OCI-M2 (cell line): ENCODE measurements around the gene NAALAD2.
"Not testable (repeated sequence)": the region's sequence is repeated elsewhere in the genome, so short reads cannot be mapped to it uniquely, and the experiment has no call there.

Experiments used
- DNase-seq: peaks from one replicate; lab custom pipeline; 2025; ENCODE audit not compliant: unreplicated experiment; lab: John Stamatoyannopoulos, UW

The NAALAD2 gene

DNA sequence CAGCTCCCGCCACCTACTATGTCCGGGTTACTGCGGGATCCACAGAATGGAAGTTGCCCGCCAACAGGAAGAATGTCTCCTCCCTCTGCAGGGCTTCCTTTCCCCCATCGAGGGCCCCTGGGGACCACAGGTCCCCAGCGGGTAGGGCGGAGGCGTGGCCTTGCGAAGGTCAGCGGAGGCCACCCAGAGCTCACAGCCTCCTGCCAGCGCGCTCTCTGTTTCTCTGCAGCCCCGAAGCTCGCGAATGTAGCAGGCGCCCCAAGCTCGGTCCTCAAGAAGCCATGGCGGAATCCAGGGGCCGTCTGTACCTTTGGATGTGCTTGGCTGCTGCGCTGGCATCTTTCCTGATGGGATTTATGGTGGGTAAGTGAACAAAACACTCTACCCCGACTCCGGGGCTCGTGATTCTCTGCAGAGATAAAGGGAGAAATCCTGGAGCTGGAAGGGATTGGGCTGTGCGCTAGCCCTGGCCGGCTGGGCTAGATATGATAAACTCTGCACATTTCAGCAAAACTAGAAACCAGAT lies at the start of gene NAALAD2:
Gene NAALAD2 (plus strand): TSS at position 186 of the 526 bp plus-strand sequence. CDS start 96 bp downstream, at position 282.
- DNase-seq: no peak

DNA sequence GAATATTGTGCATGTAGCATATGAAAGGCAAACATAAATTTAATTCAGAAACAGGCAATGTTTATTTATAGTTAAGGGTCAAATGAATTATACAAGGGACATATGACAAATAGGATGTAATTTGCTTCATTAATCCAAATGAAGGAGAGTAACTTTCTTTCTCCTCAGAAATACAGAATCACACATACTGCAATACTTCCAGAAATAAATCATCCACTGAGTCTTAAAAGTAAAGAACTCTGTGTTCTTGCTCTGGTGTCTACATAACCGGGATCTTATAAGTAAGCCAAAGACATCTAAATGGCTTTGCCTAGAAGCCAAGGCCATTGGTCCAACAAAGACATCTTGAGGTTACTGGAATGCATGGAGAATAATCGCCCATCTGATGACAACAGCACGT lies 48.8 kb upstream of the NAALAD2 start, which contains the start of gene UBTFL1:
Gene UBTFL1 (plus strand): TSS at position 301 of the 400 bp plus-strand sequence. CDS start 0 bp downstream, at position 301.
- DNase-seq: not testable (repeated sequence)

GRCh38 chr11:90088731-90089130 lies 45.7 kb upstream of the NAALAD2 start:
- not testable (repeated sequence) for DNase-seq

GRCh38 chr11:90095230-90095924 lies 39.1 kb upstream of the NAALAD2 start:
- DNase-seq: not testable (repeated sequence)

- not testable (repeated sequence) for DNase-seq
These were observed 36.2 kb upstream of the NAALAD2 start for GRCh38 chr11:90098261-90098660.

GRCh38 chr11:90100431-90100830 lies 34.0 kb upstream of the NAALAD2 start:
- no peak for DNase-seq

DNA sequence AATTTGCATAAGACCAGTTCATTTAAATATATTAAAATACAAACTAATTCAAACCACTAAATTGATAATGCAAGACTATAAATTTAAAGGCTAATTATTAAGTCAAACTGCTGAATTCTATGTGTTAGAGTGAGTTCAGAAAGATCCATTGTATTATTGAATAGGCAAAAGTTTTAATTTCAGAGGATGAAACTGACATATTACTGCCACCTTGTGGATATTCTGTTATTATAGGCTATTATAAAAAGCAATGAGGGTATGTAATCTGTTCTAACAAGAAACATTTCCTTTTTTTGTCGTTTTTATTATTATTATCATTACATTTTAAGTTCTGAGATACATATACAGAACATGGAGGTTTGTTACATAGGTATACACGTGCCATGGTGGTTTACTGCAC lies 20.9 kb upstream of the NAALAD2 start:
- no peak for DNase-seq

GRCh38 chr11:90120191-90120590 lies 14.3 kb upstream of the NAALAD2 start:
- DNase-seq: no peak

DNA sequence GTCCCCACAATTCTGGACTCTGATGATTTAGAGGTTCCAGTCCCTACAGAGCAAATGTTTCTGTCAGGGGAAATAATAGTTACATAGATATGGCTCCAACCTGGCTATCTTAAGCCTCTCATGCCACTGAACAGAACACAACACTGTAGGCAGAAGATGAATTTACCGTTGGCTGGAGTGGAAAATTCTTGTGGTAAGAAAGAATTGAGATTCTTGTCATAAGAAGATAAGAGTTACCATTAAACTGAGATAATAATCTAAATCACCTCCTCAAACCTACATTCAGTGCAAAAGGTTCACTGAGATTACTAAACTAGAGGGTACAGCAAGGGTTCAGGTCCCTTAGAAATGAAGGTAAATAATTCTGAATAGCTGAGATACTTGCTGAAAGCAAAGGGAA lies 10.1 kb upstream of the NAALAD2 start:
- no peak for DNase-seq

DNA sequence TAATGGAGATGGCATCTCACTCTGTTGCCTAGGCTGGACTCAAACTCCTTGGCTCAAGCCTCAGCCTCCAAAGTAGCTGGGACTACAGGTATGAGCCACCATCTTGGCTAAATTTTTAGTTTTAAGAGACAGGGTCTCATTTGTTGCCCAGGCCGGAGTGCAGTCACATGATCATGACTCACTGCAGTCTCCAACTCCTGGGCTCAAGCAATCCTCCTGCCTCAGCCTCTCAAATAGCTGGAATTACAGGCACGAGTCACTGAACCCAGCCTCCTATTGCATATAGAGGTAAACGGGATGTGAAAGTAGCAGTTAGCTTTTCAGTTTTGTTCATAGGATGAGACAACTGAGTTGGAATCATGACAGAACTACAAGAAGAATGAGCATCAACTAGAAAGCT lies 9.5 kb upstream of the NAALAD2 start:
- DNase-seq: no peak

GRCh38 chr11:90133560-90134477 lies 644 bp upstream of the NAALAD2 start:
- DNase-seq: no peak

DNA sequence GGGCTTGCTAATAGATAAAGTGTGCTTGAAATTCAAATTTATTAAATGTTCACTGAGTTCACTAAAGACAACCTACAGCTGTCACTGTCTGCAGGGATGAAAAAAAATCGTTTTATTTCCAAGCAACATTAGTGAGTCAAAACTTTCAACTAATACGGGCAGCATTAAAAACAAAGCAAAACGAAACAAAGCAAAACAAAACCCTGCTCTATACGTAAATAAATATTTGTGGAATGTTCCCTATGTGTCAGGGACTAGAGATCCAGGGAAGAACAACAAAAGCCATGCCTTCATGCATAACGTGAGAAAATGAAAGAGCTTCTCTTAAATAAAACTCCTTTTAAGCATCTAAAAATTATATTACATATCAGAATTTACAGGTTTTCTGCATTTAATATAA lies 553 bp downstream of the NAALAD2 start:
- DNase-seq: no peak

DNA sequence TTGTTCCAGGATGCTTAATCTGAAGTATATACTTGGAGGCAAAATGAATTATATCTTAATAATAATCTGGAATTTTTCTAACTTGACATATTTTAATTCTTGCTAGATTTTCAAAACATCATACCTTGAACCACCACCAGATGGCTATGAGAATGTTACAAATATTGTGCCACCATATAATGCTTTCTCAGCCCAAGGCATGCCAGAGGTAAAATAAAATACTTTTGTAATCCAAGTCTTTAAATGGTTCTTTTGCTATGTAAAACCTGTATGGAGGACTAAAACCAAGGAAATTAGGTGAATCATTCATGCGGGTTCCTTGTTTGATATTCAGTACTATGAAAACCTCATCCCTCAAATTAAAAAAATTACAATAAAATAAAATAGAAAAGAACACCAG lies 14.4 kb downstream of the NAALAD2 start:
- no peak for DNase-seq

GRCh38 chr11:90166982-90167573 lies 32.6 kb downstream of the NAALAD2 start:
- DNase-seq: not testable (repeated sequence)

DNA sequence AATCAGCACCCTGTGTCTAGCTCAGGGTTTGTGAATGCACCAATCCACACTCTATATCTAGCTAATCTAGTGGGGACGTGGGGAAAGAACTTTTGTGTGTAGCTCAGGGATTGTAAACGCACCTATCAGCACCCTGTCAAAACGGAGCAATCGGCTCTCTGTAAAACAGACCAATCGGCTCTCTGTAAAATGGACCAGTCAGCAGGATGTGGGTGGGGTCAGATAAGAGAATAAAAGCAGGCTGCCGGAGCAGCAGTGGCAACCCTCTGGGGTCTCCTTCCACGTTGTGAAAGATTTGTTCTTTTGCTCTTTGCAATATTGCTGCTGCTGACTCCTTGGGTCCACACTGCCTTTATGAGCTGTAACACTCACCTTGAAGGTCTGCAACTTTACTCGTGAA lies 33.2 kb downstream of the NAALAD2 start:
- DNase-seq: not testable (repeated sequence)

- DNase-seq: no peak
These were observed 34.1 kb downstream of the NAALAD2 start for GRCh38 chr11:90168571-90168970.

- DNase-seq: no peak
These were observed 36.9 kb downstream of the NAALAD2 start for GRCh38 chr11:90171359-90171758.

GRCh38 chr11:90176069-90176468 lies 41.6 kb downstream of the NAALAD2 start:
- DNase-seq: no peak

DNA sequence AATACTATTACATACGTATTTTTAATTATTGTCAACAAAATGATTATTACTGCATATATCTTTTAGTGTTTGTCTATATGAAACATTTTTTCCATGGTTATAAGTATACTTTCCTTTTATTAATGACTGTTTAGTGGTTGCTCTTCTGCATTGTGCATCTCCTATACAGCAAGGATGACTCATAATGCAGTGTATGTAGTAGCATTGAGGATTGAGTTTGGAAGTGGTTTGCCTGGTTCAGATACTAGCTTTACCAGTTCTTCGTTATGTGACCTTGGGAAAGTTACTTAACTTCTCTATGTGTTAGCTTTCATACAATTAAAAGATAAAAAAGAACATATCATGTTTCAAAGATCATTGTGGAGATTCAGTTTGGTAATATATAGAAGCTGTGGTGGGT lies 44.3 kb downstream of the NAALAD2 start:
- DNase-seq: no peak

DNA sequence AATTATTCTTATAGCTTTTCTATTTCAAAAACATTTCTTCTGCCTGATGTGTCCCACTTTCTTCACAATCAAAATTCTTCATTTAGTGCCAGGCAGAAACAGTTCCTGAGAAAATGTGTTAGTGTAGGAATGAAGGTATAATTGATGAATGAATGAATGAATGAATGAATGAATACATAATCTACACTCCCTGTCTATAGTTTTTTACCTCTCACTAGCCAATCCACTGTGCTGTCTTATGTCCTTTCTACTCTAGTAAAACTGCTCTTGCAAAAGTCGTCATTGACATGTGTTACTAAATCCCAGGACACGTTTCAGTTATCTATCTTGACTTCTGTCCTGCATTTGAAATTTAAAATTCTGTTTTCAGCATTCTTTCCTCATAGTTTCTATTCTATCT lies 45.5 kb downstream of the NAALAD2 start:
- no peak for DNase-seq

- DNase-seq: no peak
These were observed 53.4 kb downstream of the NAALAD2 start for GRCh38 chr11:90187839-90188238.
